ENCODE results near the gene ANKS1B.

DNA sequence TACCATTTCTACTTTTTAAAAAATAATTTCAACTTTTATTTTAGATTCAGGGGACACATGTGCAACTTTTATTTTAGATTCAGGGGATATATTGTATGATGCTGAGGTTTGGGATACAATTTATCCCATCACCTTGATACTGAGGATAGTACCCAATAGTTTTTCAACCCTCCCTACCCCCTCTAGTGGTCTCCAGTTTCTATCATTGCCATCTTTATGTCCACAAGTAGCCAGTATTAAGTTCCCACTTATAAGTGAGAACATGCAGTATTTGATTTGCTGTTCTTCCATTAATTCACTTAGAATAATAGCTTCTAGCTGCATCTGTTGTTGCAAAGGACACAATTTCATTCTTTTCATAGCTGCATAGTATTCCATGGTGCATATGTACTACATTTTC lies 162.5 kb downstream of the ANKS1B start:
- TF ChIP-seq RFX5 (IDR thresholded peaks at IDR 0.05; ENCODE audit: low read depth, low read length), result no peak
- TF ChIP-seq, protein P1, sequence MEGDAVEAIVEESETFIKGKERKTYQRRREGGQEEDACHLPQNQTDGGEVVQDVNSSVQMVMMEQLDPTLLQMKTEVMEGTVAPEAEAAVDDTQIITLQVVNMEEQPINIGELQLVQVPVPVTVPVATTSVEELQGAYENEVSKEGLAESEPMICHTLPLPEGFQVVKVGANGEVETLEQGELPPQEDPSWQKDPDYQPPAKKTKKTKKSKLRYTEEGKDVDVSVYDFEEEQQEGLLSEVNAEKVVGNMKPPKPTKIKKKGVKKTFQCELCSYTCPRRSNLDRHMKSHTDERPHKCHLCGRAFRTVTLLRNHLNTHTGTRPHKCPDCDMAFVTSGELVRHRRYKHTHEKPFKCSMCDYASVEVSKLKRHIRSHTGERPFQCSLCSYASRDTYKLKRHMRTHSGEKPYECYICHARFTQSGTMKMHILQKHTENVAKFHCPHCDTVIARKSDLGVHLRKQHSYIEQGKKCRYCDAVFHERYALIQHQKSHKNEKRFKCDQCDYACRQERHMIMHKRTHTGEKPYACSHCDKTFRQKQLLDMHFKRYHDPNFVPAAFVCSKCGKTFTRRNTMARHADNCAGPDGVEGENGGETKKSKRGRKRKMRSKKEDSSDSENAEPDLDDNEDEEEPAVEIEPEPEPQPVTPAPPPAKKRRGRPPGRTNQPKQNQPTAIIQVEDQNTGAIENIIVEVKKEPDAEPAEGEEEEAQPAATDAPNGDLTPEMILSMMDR (conservative IDR thresholded peaks at IDR 0.05; ENCODE audit: low read depth, low read length), result no peak
- TF ChIP-seq CEBPB (IDR thresholded peaks at IDR 0.05; ENCODE audit: low read depth, low read length), result no peak
- TF ChIP-seq POLR2A (IDR thresholded peaks at IDR 0.05; ENCODE audit: low read depth, low read length), result no peak
- TF ChIP-seq, protein P2, sequence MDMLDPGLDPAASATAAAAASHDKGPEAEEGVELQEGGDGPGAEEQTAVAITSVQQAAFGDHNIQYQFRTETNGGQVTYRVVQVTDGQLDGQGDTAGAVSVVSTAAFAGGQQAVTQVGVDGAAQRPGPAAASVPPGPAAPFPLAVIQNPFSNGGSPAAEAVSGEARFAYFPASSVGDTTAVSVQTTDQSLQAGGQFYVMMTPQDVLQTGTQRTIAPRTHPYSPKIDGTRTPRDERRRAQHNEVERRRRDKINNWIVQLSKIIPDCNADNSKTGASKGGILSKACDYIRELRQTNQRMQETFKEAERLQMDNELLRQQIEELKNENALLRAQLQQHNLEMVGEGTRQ (IDR thresholded peaks at IDR 0.05; ENCODE audit: low read depth, low read length), result no peak
- no peak for TF ChIP-seq RAD21 (IDR thresholded peaks at IDR 0.05; ENCODE audit: low read length)
- no peak for TF ChIP-seq MXI1 (IDR thresholded peaks at IDR 0.05; ENCODE audit: borderline replicate concordance, low read depth, low read length)
- TF ChIP-seq MAFK (IDR thresholded peaks at IDR 0.05; ENCODE audit: low read depth, low read length), result no peak
- TF ChIP-seq RCOR1 (IDR thresholded peaks at IDR 0.05; ENCODE audit: insufficient replicate concordance, low read length), result no peak
- TF ChIP-seq BHLHE40 (IDR thresholded peaks at IDR 0.05; ENCODE audit: low read depth, low read length), result no peak

Measured in IMR-90 (cell line).